ENCODE results near the gene PGPEP1. TPM values are rescaled to one million over a fixed set of nuclear protein-coding genes. Genes with fewer than 3 reads are reported as not detected.
A peak's percentile ranks its signal among the peaks of the same experiment; 100 is the strongest.
"Not testable (repeated sequence)": the region's sequence is repeated elsewhere in the genome, so short reads cannot be mapped to it uniquely, and the experiment has no call there.

The PGPEP1 gene
- total RNA-seq, 1 donor from 2014 or later = 23.2 TPM

DNA sequence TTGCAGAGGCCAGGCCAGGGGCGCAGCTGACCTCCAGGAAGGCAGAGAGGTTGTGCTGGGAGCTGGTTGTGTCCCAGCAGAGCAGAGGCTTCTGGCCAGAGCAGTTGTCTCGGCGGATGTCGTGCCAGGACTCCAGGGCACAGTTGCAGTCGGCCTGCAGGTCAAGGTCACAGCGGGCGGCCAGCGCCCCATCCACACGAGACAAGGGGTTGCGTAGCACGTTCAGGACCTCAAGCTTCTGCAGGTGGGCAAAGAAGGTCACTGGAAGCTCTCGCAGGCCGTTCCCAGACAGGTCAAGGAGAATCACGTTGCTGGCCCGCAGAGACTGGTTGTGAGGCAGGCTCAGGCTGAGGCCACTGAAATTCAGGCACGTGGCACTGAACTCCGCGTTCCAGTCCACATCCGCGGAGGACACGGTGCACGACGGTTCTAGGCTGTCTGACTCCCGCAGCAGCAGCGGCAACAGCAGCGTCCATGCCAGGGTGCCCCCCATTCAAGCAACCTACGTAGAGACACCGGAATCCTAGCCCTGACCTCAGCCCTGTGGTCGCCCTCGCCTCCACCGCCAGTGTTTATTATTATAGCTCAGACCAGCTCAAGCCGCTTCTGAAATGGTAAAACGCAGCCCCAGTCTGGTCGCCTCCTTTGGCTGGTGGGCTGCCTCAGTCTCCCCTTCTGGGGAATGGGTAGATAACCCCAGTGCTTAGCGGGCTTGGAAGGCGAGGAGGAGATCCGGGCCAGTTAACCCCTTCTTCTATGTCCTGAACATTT, 56.3 kb downstream of the PGPEP1 start:
- H3K27ac Mint-ChIP-seq = no peak overlapping the region
- H3K9me3 Mint-ChIP-seq = no peaks in the 10 kb centered on the region
- TF ChIP-seq, protein P1, sequence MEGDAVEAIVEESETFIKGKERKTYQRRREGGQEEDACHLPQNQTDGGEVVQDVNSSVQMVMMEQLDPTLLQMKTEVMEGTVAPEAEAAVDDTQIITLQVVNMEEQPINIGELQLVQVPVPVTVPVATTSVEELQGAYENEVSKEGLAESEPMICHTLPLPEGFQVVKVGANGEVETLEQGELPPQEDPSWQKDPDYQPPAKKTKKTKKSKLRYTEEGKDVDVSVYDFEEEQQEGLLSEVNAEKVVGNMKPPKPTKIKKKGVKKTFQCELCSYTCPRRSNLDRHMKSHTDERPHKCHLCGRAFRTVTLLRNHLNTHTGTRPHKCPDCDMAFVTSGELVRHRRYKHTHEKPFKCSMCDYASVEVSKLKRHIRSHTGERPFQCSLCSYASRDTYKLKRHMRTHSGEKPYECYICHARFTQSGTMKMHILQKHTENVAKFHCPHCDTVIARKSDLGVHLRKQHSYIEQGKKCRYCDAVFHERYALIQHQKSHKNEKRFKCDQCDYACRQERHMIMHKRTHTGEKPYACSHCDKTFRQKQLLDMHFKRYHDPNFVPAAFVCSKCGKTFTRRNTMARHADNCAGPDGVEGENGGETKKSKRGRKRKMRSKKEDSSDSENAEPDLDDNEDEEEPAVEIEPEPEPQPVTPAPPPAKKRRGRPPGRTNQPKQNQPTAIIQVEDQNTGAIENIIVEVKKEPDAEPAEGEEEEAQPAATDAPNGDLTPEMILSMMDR (IDR thresholded peaks at IDR 0.05; ENCODE audit: unreplicated experiment) = no peak
- no peaks in the 10 kb centered on the region for H3K36me3 Mint-ChIP-seq
- H3K4me1 Mint-ChIP-seq = peaks cover under 1% of the 10 kb centered on the region
- H3K4me3 Mint-ChIP-seq = no peak overlapping the region
- DNase-seq (ENCODE audit: low spot score in 2 of 2, unreplicated experiment in 2 of 2) = no peak
- no peaks in the 10 kb centered on the region for H3K27me3 Mint-ChIP-seq (ENCODE audit: low read depth)

DNA sequence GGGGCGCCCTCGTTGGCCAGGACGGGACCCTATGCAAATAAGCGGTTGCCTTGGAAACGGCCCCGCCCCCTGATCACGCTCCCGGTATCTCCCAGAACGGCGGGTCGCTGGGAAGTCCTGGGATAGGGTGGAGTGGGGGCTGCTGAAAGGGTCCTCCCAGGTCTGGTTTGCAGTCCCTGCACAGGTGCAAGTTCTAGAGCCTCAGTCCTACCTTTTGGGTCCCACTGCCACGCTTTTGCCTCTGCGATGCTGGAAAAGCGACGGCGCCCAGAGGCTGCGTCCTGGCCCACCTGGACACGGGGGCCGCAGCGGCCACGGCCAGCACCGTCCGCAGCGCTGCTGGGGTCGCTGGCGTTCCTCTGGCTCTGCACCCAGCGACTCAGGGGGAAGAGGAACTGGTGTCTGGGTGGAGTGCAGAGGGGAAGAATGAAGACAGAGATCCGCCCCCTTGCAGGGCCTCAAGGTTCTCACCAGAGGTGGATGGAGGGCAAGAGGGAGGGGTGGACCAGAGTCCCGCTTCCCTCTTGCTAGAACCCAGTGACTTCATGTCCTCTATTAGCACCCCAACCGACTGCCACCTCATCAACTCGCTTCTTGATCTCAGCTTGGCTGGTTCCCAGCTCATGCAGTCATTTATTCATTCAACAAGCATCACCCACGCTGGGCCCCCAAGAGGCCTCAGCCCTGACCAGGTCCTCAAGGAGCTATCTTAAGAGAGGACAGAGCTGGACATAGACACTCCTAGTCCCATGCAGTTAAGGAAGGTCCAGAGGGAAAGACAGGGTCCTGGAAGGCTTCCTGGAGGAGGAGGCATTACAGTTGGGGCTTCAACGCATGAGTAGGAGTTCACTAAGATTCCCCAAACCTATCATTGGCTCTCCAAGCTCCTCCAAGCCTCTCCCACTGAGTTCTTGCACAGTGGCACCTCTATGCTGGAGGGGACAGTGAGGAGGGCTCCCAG, 57.1 kb downstream of the PGPEP1 start, which contains the start of gene LRRC25:
Gene LRRC25, minus strand, starts transcription at position 381 of the 961 bp plus-strand sequence. CDS start 659 bp downstream, outside the sequence.
- no peaks in the 10 kb centered on the region for H3K27me3 Mint-ChIP-seq (ENCODE audit: low read depth)
- no peak within 1 kb of the TSS for H3K27ac Mint-ChIP-seq
- TF ChIP-seq, protein P1 (IDR thresholded peaks at IDR 0.05; ENCODE audit: unreplicated experiment) = no peak
- H3K9me3 Mint-ChIP-seq = no peaks in the 10 kb centered on the region
- no peak for DNase-seq (ENCODE audit: low spot score in 2 of 2, unreplicated experiment in 2 of 2)
- H3K36me3 Mint-ChIP-seq = no peaks in the 10 kb centered on the region
- H3K4me1 Mint-ChIP-seq = peaks cover 7% of the 10 kb centered on the region
- H3K4me3 Mint-ChIP-seq = no peak within 1 kb of the TSS

DNA sequence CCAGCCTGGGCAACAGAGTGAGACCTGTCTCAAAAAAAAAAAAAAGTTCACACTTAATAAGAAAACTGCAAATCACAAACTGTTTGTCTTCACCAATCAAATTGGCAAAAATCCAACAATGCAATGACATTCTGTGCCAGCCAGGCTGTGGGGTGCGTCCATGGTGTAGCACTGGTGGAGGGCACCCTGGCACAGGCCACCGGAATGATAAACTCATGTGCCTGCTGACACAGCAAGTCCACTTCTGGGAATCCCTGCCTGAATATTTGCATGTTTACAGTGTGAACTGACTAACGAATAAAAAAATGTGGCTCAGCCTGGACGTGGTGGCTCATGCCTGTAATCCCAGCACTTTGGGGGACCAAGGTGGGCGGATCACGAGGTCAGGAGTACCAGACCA, 58.6 kb downstream of the PGPEP1 start:
- no peaks in the 10 kb centered on the region for H3K36me3 Mint-ChIP-seq
- peaks cover 14% of the 10 kb centered on the region for H3K4me1 Mint-ChIP-seq
- no peak overlapping the region for H3K27ac Mint-ChIP-seq
- H3K9me3 Mint-ChIP-seq = no peaks in the 10 kb centered on the region
- no peak for DNase-seq (ENCODE audit: low spot score in 2 of 2, unreplicated experiment in 2 of 2)
- H3K4me3 Mint-ChIP-seq = no peak overlapping the region
- no peaks in the 10 kb centered on the region for H3K27me3 Mint-ChIP-seq (ENCODE audit: low read depth)
- TF ChIP-seq, protein P1 (IDR thresholded peaks at IDR 0.05; ENCODE audit: unreplicated experiment) = no peak

DNA sequence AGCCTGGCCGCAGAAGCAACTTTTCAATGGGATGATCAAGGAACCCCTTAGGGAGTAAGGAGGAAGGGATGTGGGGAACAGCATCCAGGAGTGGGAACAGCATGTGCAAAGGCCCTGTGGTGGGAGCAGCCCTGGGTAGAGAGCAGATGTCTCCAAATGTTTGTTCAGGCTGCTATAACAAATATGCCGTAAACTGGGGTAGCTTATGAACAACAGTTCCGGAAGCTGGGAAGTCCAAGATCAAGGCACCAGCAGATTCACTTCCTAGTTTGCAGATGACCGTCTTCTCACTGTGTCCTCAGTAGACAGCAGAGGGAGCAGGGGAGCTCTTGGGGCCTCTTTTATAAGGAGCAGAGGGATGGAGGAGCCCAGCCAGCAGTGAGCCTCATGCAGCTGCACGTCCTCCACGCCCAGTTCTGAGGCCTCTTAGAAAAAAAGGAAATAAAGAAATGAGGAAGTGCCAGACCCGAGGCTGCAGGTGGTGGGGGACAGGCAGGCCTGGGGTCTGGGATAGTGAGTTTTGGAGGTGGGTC, 61.2 kb downstream of the PGPEP1 start:
- TF ChIP-seq, protein P1 (IDR thresholded peaks at IDR 0.05; ENCODE audit: unreplicated experiment) = no peak
- Mint-ChIP-seq H3K36me3 (no peaks in the 10 kb centered on the region), H3K9me3 (no peaks in the 10 kb centered on the region), H3K4me3 (no peak overlapping the region), H3K4me1 (peaks cover 14% of the 10 kb centered on the region), H3K27ac (peak overlapping the region; percentile 78), H3K27me3 (ENCODE audit: low read depth) (no peaks in the 10 kb centered on the region)
- no peak for DNase-seq (ENCODE audit: low spot score in 2 of 2, unreplicated experiment in 2 of 2)

DNA sequence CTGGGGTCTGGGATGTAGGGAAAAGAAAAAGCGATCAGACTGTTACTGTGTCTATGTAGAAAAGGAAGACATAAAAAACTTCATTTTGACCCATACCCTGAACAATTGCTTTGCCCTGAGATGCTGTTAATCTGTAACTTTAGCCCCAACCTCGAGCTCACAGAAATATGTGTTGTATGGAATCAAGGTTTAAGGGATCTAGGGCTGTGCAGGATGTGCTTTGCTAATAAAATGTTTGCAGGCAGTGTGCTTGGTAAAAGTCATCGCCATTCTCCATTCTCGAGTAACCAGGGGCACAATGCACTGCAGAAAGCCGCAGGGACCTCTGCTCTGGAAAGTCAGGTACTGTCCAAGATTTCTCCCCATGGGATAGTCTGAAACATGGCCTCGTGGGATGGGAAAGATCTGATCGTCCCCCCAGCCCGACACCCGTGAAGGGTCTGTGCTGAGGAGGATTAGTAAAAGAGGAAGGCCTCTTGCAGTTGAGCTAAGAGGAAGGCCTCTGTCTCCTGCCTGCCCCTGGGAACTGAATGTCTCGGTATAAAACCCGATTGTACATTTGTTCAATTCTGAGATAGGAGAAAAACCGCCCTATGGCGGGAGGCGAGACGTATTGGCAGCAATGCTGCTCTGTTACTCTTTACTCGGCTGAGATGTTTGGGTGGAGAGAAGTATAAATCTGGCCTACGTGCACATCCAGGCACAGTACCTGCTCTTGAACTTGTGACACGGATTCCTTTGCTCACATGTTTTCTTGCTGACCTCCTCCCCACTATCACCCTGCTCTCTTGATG, 62.3 kb downstream of the PGPEP1 start:
- not testable (repeated sequence) for H3K4me3 Mint-ChIP-seq; H3K36me3 Mint-ChIP-seq; DNase-seq (ENCODE audit: low spot score in 2 of 2, unreplicated experiment in 2 of 2); H3K27me3 Mint-ChIP-seq (ENCODE audit: low read depth); H3K9me3 Mint-ChIP-seq
- Mint-ChIP-seq H3K4me1 (peaks cover 14% of the 10 kb centered on the region), H3K27ac (peak overlapping the region; percentile 82)

DNA sequence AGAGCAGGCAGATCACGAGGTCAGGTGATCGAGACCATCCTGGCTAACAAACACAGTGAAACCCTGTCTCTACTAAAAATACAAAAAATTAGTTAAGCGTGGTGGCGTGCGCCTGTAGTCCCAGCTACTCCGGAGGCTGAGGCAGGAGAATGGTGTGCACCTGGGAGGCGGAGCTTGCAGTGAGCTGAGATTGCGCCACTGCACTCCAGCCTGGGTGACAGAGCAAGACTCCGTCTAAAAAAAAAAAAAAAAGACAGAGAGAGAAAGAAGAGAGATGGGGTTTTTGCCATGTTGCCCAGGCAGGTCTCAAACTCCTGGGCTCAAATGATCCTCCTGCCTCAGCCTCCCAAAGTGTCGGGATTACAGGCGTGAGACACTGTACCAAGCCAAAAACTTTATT, 65.4 kb downstream of the PGPEP1 start:
- not testable (repeated sequence) for H3K27me3 Mint-ChIP-seq (ENCODE audit: low read depth); H3K36me3 Mint-ChIP-seq
- peaks cover 19% of the 10 kb centered on the region for H3K4me1 Mint-ChIP-seq

More for the DNA sequence above, 65.4 kb downstream of the PGPEP1 start:
- not testable (repeated sequence) for H3K9me3 Mint-ChIP-seq; H3K4me3 Mint-ChIP-seq; H3K27ac Mint-ChIP-seq; DNase-seq (ENCODE audit: low spot score in 2 of 2, unreplicated experiment in 2 of 2)
